Measurements from ENCODE around the gene EMP3. TPM values are rescaled to one million over a fixed set of nuclear protein-coding genes. Genes with fewer than 3 reads are reported as not detected.

The EMP3 gene
- total and polyA plus RNA-seq, 2 experiments from 2014 or later, result 6.0 to 25.1 TPM

DNA sequence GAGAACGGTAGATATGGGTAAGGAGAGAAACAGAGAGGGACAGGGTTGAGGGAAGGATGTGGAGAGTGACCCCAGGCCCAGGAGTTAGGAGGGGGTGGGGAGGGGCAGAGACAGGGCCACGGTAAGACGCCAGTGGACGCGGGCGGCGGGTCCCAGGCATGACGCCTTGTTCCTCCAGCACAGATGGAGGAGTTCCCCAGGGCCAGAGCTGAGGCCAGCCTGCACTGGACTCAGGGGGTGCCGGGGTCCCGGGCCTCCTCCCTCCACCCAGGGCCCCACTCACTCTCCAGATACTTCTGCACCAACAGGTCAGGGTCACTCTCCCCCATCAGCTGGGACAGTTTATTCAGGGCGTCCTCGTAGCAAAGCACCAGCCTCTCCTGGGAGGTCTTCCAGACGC is 22.0 kb upstream of the EMP3 start:
- TF ChIP-seq ZNF114 (CRISPR knock-in tag; IDR thresholded peaks at IDR 0.05) (no peak), ZNF331 (CRISPR knock-in tag; IDR thresholded peaks at IDR 0.05; ENCODE audit: low read depth) (no peak), CREB1 (CRISPR knock-in tag; IDR thresholded peaks at IDR 0.05; ENCODE audit: low read depth) (no peak), STAT1 (IDR thresholded peaks at IDR 0.05; ENCODE audit: unreplicated experiment) (no peak), NANOG (IDR thresholded peaks at IDR 0.05; ENCODE audit: borderline replicate concordance) (no peak), JUNB (IDR thresholded peaks at IDR 0.05; ENCODE audit: unreplicated experiment) (no peak), POLR2AphosphoS5 (IDR thresholded peaks at IDR 0.05; ENCODE audit: low read depth) (no peak), EZH2 (IDR thresholded peaks at IDR 0.05; ENCODE audit: low read depth, unreplicated experiment) (no peak), EZH2phosphoT487 (IDR thresholded peaks at IDR 0.05; ENCODE audit: unreplicated experiment) (no peak), ETS1 (IDR thresholded peaks at IDR 0.05) (no peak), CTCF (conservative IDR thresholded peaks at IDR 0.05; ENCODE audit: low read depth in 2 of 2) (no peak)
- TF ChIP-seq, protein P1, sequence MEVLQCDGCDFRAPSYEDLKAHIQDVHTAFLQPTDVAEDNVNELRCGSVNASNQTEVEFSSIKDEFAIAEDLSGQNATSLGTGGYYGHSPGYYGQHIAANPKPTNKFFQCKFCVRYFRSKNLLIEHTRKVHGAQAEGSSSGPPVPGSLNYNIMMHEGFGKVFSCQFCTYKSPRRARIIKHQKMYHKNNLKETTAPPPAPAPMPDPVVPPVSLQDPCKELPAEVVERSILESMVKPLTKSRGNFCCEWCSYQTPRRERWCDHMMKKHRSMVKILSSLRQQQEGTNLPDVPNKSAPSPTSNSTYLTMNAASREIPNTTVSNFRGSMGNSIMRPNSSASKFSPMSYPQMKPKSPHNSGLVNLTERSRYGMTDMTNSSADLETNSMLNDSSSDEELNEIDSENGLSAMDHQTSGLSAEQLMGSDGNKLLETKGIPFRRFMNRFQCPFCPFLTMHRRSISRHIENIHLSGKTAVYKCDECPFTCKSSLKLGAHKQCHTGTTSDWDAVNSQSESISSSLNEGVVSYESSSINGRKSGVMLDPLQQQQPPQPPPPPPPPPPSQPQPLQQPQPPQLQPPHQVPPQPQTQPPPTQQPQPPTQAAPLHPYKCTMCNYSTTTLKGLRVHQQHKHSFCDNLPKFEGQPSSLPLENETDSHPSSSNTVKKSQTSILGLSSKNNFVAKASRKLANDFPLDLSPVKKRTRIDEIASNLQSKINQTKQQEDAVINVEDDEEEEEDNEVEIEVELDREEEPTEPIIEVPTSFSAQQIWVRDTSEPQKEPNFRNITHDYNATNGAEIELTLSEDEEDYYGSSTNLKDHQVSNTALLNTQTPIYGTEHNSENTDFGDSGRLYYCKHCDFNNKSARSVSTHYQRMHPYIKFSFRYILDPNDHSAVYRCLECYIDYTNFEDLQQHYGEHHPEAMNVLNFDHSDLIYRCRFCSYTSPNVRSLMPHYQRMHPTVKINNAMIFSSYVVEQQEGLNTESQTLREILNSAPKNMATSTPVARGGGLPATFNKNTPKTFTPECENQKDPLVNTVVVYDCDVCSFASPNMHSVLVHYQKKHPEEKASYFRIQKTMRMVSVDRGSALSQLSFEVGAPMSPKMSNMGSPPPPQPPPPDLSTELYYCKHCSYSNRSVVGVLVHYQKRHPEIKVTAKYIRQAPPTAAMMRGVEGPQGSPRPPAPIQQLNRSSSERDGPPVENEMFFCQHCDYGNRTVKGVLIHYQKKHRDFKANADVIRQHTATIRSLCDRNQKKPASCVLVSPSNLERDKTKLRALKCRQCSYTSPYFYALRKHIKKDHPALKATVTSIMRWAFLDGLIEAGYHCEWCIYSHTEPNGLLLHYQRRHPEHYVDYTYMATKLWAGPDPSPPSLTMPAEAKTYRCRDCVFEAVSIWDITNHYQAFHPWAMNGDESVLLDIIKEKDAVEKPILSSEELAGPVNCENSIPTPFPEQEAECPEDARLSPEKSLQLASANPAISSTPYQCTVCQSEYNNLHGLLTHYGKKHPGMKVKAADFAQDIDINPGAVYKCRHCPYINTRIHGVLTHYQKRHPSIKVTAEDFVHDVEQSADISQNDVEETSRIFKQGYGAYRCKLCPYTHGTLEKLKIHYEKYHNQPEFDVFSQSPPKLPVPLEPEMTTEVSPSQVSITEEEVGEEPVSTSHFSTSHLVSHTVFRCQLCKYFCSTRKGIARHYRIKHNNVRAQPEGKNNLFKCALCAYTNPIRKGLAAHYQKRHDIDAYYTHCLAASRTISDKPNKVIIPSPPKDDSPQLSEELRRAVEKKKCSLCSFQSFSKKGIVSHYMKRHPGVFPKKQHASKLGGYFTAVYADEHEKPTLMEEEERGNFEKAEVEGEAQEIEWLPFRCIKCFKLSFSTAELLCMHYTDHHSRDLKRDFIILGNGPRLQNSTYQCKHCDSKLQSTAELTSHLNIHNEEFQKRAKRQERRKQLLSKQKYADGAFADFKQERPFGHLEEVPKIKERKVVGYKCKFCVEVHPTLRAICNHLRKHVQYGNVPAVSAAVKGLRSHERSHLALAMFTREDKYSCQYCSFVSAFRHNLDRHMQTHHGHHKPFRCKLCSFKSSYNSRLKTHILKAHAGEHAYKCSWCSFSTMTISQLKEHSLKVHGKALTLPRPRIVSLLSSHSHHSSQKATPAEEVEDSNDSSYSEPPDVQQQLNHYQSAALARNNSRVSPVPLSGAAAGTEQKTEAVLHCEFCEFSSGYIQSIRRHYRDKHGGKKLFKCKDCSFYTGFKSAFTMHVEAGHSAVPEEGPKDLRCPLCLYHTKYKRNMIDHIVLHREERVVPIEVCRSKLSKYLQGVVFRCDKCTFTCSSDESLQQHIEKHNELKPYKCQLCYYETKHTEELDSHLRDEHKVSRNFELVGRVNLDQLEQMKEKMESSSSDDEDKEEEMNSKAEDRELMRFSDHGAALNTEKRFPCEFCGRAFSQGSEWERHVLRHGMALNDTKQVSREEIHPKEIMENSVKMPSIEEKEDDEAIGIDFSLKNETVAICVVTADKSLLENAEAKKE (CRISPR knock-in tag; IDR thresholded peaks at IDR 0.05), result no peak
- TF ChIP-seq, protein P2, sequence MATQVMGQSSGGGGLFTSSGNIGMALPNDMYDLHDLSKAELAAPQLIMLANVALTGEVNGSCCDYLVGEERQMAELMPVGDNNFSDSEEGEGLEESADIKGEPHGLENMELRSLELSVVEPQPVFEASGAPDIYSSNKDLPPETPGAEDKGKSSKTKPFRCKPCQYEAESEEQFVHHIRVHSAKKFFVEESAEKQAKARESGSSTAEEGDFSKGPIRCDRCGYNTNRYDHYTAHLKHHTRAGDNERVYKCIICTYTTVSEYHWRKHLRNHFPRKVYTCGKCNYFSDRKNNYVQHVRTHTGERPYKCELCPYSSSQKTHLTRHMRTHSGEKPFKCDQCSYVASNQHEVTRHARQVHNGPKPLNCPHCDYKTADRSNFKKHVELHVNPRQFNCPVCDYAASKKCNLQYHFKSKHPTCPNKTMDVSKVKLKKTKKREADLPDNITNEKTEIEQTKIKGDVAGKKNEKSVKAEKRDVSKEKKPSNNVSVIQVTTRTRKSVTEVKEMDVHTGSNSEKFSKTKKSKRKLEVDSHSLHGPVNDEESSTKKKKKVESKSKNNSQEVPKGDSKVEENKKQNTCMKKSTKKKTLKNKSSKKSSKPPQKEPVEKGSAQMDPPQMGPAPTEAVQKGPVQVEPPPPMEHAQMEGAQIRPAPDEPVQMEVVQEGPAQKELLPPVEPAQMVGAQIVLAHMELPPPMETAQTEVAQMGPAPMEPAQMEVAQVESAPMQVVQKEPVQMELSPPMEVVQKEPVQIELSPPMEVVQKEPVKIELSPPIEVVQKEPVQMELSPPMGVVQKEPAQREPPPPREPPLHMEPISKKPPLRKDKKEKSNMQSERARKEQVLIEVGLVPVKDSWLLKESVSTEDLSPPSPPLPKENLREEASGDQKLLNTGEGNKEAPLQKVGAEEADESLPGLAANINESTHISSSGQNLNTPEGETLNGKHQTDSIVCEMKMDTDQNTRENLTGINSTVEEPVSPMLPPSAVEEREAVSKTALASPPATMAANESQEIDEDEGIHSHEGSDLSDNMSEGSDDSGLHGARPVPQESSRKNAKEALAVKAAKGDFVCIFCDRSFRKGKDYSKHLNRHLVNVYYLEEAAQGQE (IDR thresholded peaks at IDR 0.05; ENCODE audit: unreplicated experiment), result no peak
- Mint-ChIP-seq H3K9me3 (no peaks in the 10 kb centered on the region), H3K4me3 (no peak overlapping the region), H3K4me1 (no peaks in the 10 kb centered on the region; the same call in 2 of the 3 replicates), H3K27ac (no peak overlapping the region), H3K27me3 (ENCODE audit: insufficient read depth, low read depth, poor library complexity) (peaks cover 9% of the 10 kb centered on the region), H3K36me3 (ENCODE audit: low read depth) (no peaks in the 10 kb centered on the region; the same call in 1 of the 3 replicates)
- H3K36me3 ChIP-seq (ENCODE audit: insufficient read depth), result no peaks in the 10 kb centered on the region
- no peaks in the 10 kb centered on the region for H4K20me1 ChIP-seq (replicated peaks; ENCODE audit: insufficient read depth)
- H2AFZ ChIP-seq, result no peak overlapping the region
- DNase-seq (ENCODE audit: low spot score), result no peak
- no peaks in the 10 kb centered on the region for H3F3A ChIP-seq (replicated peaks; ENCODE audit: low read depth)
- 0 out of 2 replicates have a peak, but pooled peaks cover 3% of the 10 kb centered on the region for H3K9me2 ChIP-seq (ENCODE audit: insufficient read depth)
- H3K4me3 ChIP-seq, result no peak overlapping the region
- H3K4me1 ChIP-seq (ENCODE audit: insufficient read depth), result no peaks in the 10 kb centered on the region
- H3K27ac ChIP-seq (ENCODE audit: low read depth), result no peak overlapping the region
- H3K79me2 ChIP-seq (replicated peaks; ENCODE audit: insufficient read depth), result no peaks in the 10 kb centered on the region
- no peak for ATAC-seq
- H3K27me3 ChIP-seq (ENCODE audit: insufficient read depth), result no peaks in the 10 kb centered on the region
- H3K4me2 ChIP-seq, result no peak overlapping the region

Data from GM23338 (cell line).